K562 (cell line): ENCODE measurements around the gene POU3F3. TPM values are rescaled to one million over a fixed set of nuclear protein-coding genes. Genes with fewer than 3 reads are reported as not detected.

Source experiments
- ATAC-seq: fragments of 200-7000 bp; cut with Tn5 transposase; 3 replicates; pipeline ENCODE4 v1.9.1; 2020; ENCODE audit warnings: moderate library complexity
- BruUV-seq: library from RNA; stranded (reverse); fragments of 400-500 nt; replicated peaks from 2 replicates; lab custom pipeline; 2021; lab: Mats Ljungman, UMichigan
- CTCF ChIA-PET: fragments of 300-600 bp; formaldehyde crosslinking; extraction: SDS; loops from one replicate; lab custom pipeline; 2021; ENCODE audit warnings: low intra/inter-chr PET ratio; lab: Yijun Ruan, JAX
- POLR2A ChIA-PET: fragments of 300-600, 350-650 bp; sonication (Branson Sonifier 250); formaldehyde crosslinking; extraction: SDS; loops from one replicate; lab custom pipeline; 2021; ENCODE audit warnings: antibody characterized with exemption, inconsistent platforms; lab: Yijun Ruan, JAX
- DNase-seq, 4 experiments: peaks; one replicate each; pipeline versions ENCODE4 v3.0.0 to v3.0.0-alpha.2; 2011 to 2018; ENCODE audit warnings: low spot score in 3 of 4, mixed read lengths in 3 of 4; ENCODE audit errors: extremely low read depth in 1 of 4
- FAIRE-seq: peaks from 2 replicates; lab custom pipeline; 2011; peaks lifted over from hg19 to GRCh38; lab: Jason Lieb, UNC
- H2AFZ ChIP-seq: 2 replicates; pipeline ENCODE4 v1.6.0; 2011; ENCODE audit warnings: low read depth, low read length, control low read depth, inconsistent platforms
- H3K27ac ChIP-seq: fragments of 200-600 bp; 3 replicates; pipeline ENCODE4 v1.8.0; 2011; ENCODE audit warnings: low read depth, mild to moderate bottlenecking, control low read depth, inconsistent platforms, low read length, moderate library complexity, mixed read lengths; ENCODE audit errors: extremely low read depth
- H3K27me3 ChIP-seq, 2 experiments: fragments of 300-600 bp in 1 of 2; 2 replicates in 1 of 2; 3 replicates in 1 of 2; pipeline versions ENCODE4 v1.6.0 to v1.8.0; 2011; ENCODE audit warnings: inconsistent platforms in 2 of 2, low read length in 2 of 2, mild to moderate bottlenecking in 1 of 2, mixed read lengths in 1 of 2, moderate library complexity in 1 of 2; ENCODE audit not compliant: control insufficient read depth in 2 of 2, insufficient read depth in 2 of 2
- H3K36me3 ChIP-seq: fragments of 300-600 bp; 3 replicates; pipeline ENCODE4 v1.8.0; 2011; ENCODE audit warnings: mild to moderate bottlenecking, low read length, inconsistent platforms; ENCODE audit not compliant: control insufficient read depth, insufficient read depth
- H3K4me1 ChIP-seq, 2 experiments: fragments of 200-600 bp in 1 of 2; replicated peaks in 1 of 2; 2 replicates in 1 of 2; 3 replicates in 1 of 2; pipeline versions ENCODE4 v1.5.1 to v1.8.0; 2011; ENCODE audit warnings: inconsistent platforms in 2 of 2, low read length in 2 of 2, mild to moderate bottlenecking in 1 of 2, mixed read lengths in 1 of 2, moderate library complexity in 1 of 2; ENCODE audit not compliant: control insufficient read depth in 2 of 2, insufficient read depth in 2 of 2
- H3K4me2 ChIP-seq: 2 replicates; pipeline ENCODE4 v1.6.1; 2011; ENCODE audit warnings: low read length, control low read depth, inconsistent platforms, mixed read lengths; ENCODE audit not compliant: insufficient read depth
- H3K4me3 ChIP-seq: fragments of 200-600 bp; sonication (generic), shearing (Covaris generic); 2 replicates; pipeline ENCODE4 v1.5.1; 2016; ENCODE audit warnings: control low read depth, inconsistent platforms
- H3K79me2 ChIP-seq: fragments of 200-600 bp; 3 replicates; pipeline ENCODE4 v1.8.0; 2011; ENCODE audit warnings: low read length, inconsistent platforms; ENCODE audit not compliant: control insufficient read depth, insufficient read depth
- H3K9ac ChIP-seq, 2 experiments: 2 replicates each; pipeline versions ENCODE4 v1.6.0 to v1.6.1; 2011; ENCODE audit warnings: low read depth in 2 of 2, low read length in 2 of 2, control low read depth in 1 of 2, inconsistent platforms in 1 of 2, mild to moderate bottlenecking in 1 of 2, mixed read lengths in 1 of 2; ENCODE audit not compliant: insufficient read depth in 1 of 2
- H3K9me1 ChIP-seq: one replicate; pipeline ENCODE4 v1.6.0; 2011; ENCODE audit warnings: inconsistent platforms, mild to moderate bottlenecking, low read length, moderate library complexity; ENCODE audit not compliant: control insufficient read depth, insufficient read depth
- H3K9me3 ChIP-seq: replicated peaks from 2 replicates; pipeline ENCODE4 v1.5.1; 2011; ENCODE audit warnings: low read depth, low read length, inconsistent platforms; ENCODE audit not compliant: control insufficient read depth, insufficient read depth
- H4K20me1 ChIP-seq: replicated peaks from 2 replicates; pipeline ENCODE4 v1.6.1; 2011; ENCODE audit warnings: low read length, inconsistent platforms, mixed read lengths; ENCODE audit not compliant: control insufficient read depth, insufficient read depth
- BCL6 ChIP-seq: fragments of 250-450 bp; sonication (Bioruptor Pico); IDR thresholded peaks from 2 replicates; pipeline ENCODE4 v1.4.0; 2020
- GATA2 ChIP-seq: sonication (generic); formaldehyde crosslinking; IDR thresholded peaks from 2 replicates; pipeline ENCODE4 v1.4.0; 2020; ENCODE audit warnings: mild to moderate bottlenecking, missing genetic modification reagents
- L3MBTL2 ChIP-seq: fragments of 450-650 bp; IDR thresholded peaks from 2 replicates; pipeline ENCODE4 v1.6.1; 2016; ENCODE audit warnings: mild to moderate bottlenecking, moderate library complexity
- MCM2 ChIP-seq: fragments of 450-650 bp; IDR thresholded peaks from 2 replicates; pipeline ENCODE4 v1.6.1; 2017; ENCODE audit warnings: low read depth, mild to moderate bottlenecking
- PHF8 ChIP-seq: fragments of 200-600 bp; sonication (generic); IDR thresholded peaks from 2 replicates; pipeline ENCODE4 v1.6.1; 2012; ENCODE audit warnings: mixed run types, mild to moderate bottlenecking, inconsistent platforms, low read length, moderate library complexity, borderline replicate concordance
- ZC3H11A ChIP-seq: IDR thresholded peaks from 2 replicates; pipeline ENCODE4 v1.6.1; 2012; ENCODE audit warnings: low read depth, low read length, improper control_type of control experiment
- ZNF274 ChIP-seq: IDR thresholded peaks from 2 replicates; pipeline ENCODE4 v1.6.1; 2011; ENCODE audit warnings: low read depth, mild to moderate bottlenecking, low read length, moderate library complexity, borderline replicate concordance
- ZNF57 ChIP-seq: fragments of 450-650 bp; formaldehyde crosslinking; IDR thresholded peaks from 2 replicates; pipeline ENCODE4 v1.4.0; 2020; ENCODE audit warnings: mild to moderate bottlenecking, moderate library complexity
- ZNF764 ChIP-seq: fragments of 250-450 bp; sonication (Bioruptor Pico); IDR thresholded peaks from 2 replicates; pipeline ENCODE4 v1.4.0; 2020; ENCODE audit warnings: low read depth, mild to moderate bottlenecking, moderate library complexity
- WGBS: fragments of 100-300 bp; shearing (Covaris generic); methylation state at CpG from one replicate; pipeline ENCODE4 v1.1.6; 2016; ENCODE audit warnings: low coverage, mixed read lengths; ENCODE audit not compliant: insufficient coverage; ENCODE audit errors: missing lambda C conversion rate; 5-methylcytosine and 5-hydroxymethylcytosine counted together
- in situ Hi-C: fragments of 300-500 bp; cut with MboI; formaldehyde crosslinking; loops from 4 replicates; pipeline ENCODE4 v1.15.0; 2018; ENCODE audit warnings: inconsistent platforms, mixed read lengths
- intact Hi-C: fragments of 100-400 bp; cut with micrococcal nuclease; formaldehyde crosslinking; loops from 2 replicates; pipeline ENCODE4 v1.14.2; 2022
- polyA plus RNA-seq, 8 experiments: library from polyadenylated mRNA; depleted of rRNA in 4 of 8; stranded (reverse) in 5 of 8; unstranded in 3 of 8; fragments of >200 nt; fragmentation: Nextera tagmentation in 2 of 8; fragmentation: Illumina TruSeq in 1 of 8; extraction: Ambion mirVana in 2 of 8; extraction: Trizol in 1 of 8; gene quantifications; 2 replicates each; pipeline versions ENCODE4 v1.2.1 to v1.2.3, GENCODE V29; 2011 to 2014; ENCODE audit warnings: inconsistent platforms in 1 of 8, missing spikeins in 1 of 8
- total RNA-seq, 7 experiments: library from RNA; depleted of rRNA in 6 of 7; stranded (reverse); fragments of >200 nt in 6 of 7; fragmentation: Illumina TruSeq in 2 of 7; extraction: Trizol in 2 of 7; gene quantifications; 2 replicates each; pipeline versions ENCODE4 v1.2.1 to v1.2.3, GENCODE V29; 2011 to 2021; ENCODE audit warnings: low replicate concordance in 1 of 7

POU3F3 gene
- total and polyA plus RNA-seq, 9 of the 15 experiments (the other 6 are each of a cell fraction or from before 2014, with no cell fraction given): not detected

- FAIRE-seq (no peak), DNase-seq (no peak), ATAC-seq (no peak)
- no TSS peak for BruUV-seq
- Histone ChIP-seq H3K27me3 (peaks cover 8 to 53% of the 10 kb centered on the region in 2 experiments; a peak in 4 of 5 replicates), H2AFZ (no peak overlapping the region), H3K9me3 (no peaks in the 10 kb centered on the region), H4K20me1 (no peaks in the 10 kb centered on the region), H3K9ac (no peak overlapping the region), H3K27ac (no peak overlapping the region), H3K36me3 (no peaks in the 10 kb centered on the region), H3K4me1 (peaks cover 0 to 19% of the 10 kb centered on the region in 2 experiments; a peak in 2 of 5 replicates), H3K4me3 (no peak overlapping the region), H3K4me2 (no peak overlapping the region), H3K9me1 (no peaks in the 10 kb centered on the region), H3K79me2 (no peaks in the 10 kb centered on the region)
- WGBS: 0% methylated on average over 11 of the region's 11 CpGs
- ChIA-PET CTCF (no interaction called here), POLR2A (no interaction called here)
- intact Hi-C loops: no loop called here
- in situ Hi-C loops: no loop called here
- no peak for TF ChIP-seq PHF8
- TF ChIP-seq ZNF274: no peak
- no peak for TF ChIP-seq L3MBTL2
- TF ChIP-seq ZC3H11A: no peak
- no peak for TF ChIP-seq BCL6 (CRISPR knock-in tag)
- TF ChIP-seq ZNF764 (CRISPR knock-in tag): no peak
- no peak for TF ChIP-seq ZNF57 (CRISPR knock-in tag)
- TF ChIP-seq GATA2: no peak
- no peak for TF ChIP-seq MCM2
Measured at GRCh38 chr2:104866122-104866864, 12.4 kb downstream of the POU3F3 start.
